Mammary epithelial cell (primary cell): ENCODE results near the gene HEATR5B.

Experiments
- EZH2 ChIP-seq: IDR thresholded peaks from 2 replicates; pipeline ENCODE4 v1.6.1; 2012; ENCODE audit warnings: low read length, inconsistent platforms, borderline replicate concordance
- TF ChIP-seq, protein P1 (sequence below), 2 donors: IDR thresholded peaks in 1 of 2; conservative IDR thresholded peaks in 1 of 2; 2 replicates each; pipeline ENCODE4 v1.5.1; 2011 to 2012; ENCODE audit warnings: inconsistent platforms in 2 of 2, low read length in 2 of 2, mild to moderate bottlenecking in 2 of 2, control low read depth in 1 of 2, low read depth in 1 of 2; ENCODE audit not compliant: insufficient read depth in 1 of 2; ENCODE audit errors: extremely low read depth in 1 of 2

DNA sequence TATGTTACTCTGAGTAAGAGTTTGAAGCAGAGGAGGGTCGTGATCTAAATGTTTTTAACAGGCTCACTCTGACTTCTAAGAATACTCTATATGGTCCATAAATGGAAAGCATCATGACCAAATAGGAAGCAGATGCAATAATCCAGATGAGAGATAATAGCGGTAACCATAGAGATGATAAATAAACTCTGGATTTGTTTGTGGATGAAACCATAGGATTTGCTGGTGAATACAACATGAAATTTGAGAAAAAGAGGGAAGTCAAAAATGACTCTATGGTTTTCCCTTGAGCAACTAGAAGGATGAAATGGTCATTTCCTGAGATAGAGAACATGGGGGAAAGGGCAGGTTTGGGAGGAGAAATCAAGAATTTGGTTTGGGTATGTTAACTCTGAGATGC is 3.9 kb downstream of the HEATR5B start:
- TF ChIP-seq, protein P1, sequence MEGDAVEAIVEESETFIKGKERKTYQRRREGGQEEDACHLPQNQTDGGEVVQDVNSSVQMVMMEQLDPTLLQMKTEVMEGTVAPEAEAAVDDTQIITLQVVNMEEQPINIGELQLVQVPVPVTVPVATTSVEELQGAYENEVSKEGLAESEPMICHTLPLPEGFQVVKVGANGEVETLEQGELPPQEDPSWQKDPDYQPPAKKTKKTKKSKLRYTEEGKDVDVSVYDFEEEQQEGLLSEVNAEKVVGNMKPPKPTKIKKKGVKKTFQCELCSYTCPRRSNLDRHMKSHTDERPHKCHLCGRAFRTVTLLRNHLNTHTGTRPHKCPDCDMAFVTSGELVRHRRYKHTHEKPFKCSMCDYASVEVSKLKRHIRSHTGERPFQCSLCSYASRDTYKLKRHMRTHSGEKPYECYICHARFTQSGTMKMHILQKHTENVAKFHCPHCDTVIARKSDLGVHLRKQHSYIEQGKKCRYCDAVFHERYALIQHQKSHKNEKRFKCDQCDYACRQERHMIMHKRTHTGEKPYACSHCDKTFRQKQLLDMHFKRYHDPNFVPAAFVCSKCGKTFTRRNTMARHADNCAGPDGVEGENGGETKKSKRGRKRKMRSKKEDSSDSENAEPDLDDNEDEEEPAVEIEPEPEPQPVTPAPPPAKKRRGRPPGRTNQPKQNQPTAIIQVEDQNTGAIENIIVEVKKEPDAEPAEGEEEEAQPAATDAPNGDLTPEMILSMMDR (conservative IDR thresholded peaks at IDR 0.05 in 1 of 2, IDR thresholded peaks at IDR 0.05 in 1 of 2; ENCODE audit: extremely low read depth in 1 of 2, insufficient read depth in 1 of 2, low read depth in 1 of 2, low read length in 2 of 2): no peak
- TF ChIP-seq EZH2: no peak
